ENCODE results near the gene ETV4. TPM values are rescaled to one million over a fixed set of nuclear protein-coding genes. Genes with fewer than 3 reads are reported as not detected.

The ETV4 gene
- total and polyA plus RNA-seq, 2 of the 13 experiments (the other 11 are each of a cell fraction or from before 2014, with no cell fraction given) = 128 to 330 TPM

- TF ChIP-seq ZNF567 (CRISPR knock-in tag; IDR thresholded peaks at IDR 0.05; ENCODE audit: borderline replicate concordance) (no peak), REL (CRISPR knock-in tag; conservative IDR thresholded peaks at IDR 0.05) (no peak), ZNF337 (CRISPR knock-in tag; IDR thresholded peaks at IDR 0.05; ENCODE audit: borderline replicate concordance, low read depth) (no peak), ZNF737 (CRISPR knock-in tag; IDR thresholded peaks at IDR 0.05; ENCODE audit: borderline replicate concordance) (no peak), RXRB (CRISPR knock-in tag; IDR thresholded peaks at IDR 0.05; ENCODE audit: borderline replicate concordance) (peak; percentile 95), PBX3 (CRISPR knock-in tag; IDR thresholded peaks at IDR 0.05; ENCODE audit: borderline replicate concordance) (no peak), MXD1 (CRISPR knock-in tag; IDR thresholded peaks at IDR 0.05) (no peak), ATF5 (CRISPR knock-in tag; IDR thresholded peaks at IDR 0.05; ENCODE audit: low read depth) (no peak), ZFP1 (CRISPR knock-in tag; IDR thresholded peaks at IDR 0.05) (peak; percentile 83), ZMYM3 (CRISPR knock-in tag; IDR thresholded peaks at IDR 0.05) (peak; percentile 89), BCL6 (CRISPR knock-in tag; IDR thresholded peaks at IDR 0.05) (peak; percentile 89), KAT7 (CRISPR knock-in tag; IDR thresholded peaks at IDR 0.05; ENCODE audit: borderline replicate concordance) (no peak), ZNF891 (CRISPR knock-in tag; IDR thresholded peaks at IDR 0.05) (no peak), GFI1 (CRISPR knock-in tag; IDR thresholded peaks at IDR 0.05; ENCODE audit: borderline replicate concordance) (peak; percentile 97), ZSCAN31 (CRISPR knock-in tag; IDR thresholded peaks at IDR 0.05; ENCODE audit: low read depth) (no peak), NONO (IDR thresholded peaks at IDR 0.05) (no peak), NONO (CRISPR knock-in tag; conservative IDR thresholded peaks at IDR 0.05) (no peak; the same call in 1 of the 2 replicates), POLR2A (IDR thresholded peaks at IDR 0.05; ENCODE audit: insufficient read depth in 1 of 2, low read depth in 2 of 2, low read length in 2 of 2) (no peak), NR2C2 (CRISPR knock-in tag; IDR thresholded peaks at IDR 0.05; ENCODE audit: borderline replicate concordance) (peak; percentile 84), ZSCAN5A (CRISPR knock-in tag; IDR thresholded peaks at IDR 0.05; ENCODE audit: borderline replicate concordance) (no peak), YEATS2 (CRISPR knock-in tag; IDR thresholded peaks at IDR 0.05; ENCODE audit: borderline replicate concordance) (no peak)
- TF ChIP-seq, protein P1, sequence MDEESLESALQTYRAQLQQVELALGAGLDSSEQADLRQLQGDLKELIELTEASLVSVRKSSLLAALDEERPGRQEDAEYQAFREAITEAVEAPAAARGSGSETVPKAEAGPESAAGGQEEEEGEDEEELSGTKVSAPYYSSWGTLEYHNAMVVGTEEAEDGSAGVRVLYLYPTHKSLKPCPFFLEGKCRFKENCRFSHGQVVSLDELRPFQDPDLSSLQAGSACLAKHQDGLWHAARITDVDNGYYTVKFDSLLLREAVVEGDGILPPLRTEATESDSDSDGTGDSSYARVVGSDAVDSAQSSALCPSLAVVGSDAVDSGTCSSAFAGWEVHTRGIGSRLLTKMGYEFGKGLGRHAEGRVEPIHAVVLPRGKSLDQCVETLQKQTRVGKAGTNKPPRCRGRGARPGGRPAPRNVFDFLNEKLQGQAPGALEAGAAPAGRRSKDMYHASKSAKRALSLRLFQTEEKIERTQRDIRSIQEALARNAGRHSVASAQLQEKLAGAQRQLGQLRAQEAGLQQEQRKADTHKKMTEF (CRISPR knock-in tag; IDR thresholded peaks at IDR 0.05) = peak; percentile 84
- TF ChIP-seq, protein P2, sequence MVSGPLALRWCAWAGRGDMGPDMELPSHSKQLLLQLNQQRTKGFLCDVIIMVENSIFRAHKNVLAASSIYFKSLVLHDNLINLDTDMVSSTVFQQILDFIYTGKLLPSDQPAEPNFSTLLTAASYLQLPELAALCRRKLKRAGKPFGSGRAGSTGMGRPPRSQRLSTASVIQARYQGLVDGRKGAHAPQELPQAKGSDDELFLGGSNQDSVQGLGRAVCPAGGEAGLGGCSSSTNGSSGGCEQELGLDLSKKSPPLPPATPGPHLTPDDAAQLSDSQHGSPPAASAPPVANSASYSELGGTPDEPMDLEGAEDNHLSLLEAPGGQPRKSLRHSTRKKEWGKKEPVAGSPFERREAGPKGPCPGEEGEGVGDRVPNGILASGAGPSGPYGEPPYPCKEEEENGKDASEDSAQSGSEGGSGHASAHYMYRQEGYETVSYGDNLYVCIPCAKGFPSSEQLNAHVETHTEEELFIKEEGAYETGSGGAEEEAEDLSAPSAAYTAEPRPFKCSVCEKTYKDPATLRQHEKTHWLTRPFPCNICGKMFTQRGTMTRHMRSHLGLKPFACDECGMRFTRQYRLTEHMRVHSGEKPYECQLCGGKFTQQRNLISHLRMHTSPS (CRISPR knock-in tag; IDR thresholded peaks at IDR 0.05; ENCODE audit: low read depth) = peak; percentile 64; the same call in 1 of the 2 replicates
- TF ChIP-seq, protein P3, sequence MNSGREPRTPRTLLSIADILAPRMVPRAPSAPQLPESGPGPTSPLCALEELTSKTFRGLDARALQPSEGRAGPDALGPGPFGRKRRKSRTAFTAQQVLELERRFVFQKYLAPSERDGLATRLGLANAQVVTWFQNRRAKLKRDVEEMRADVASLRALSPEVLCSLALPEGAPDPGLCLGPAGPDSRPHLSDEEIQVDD (CRISPR knock-in tag; IDR thresholded peaks at IDR 0.05; ENCODE audit: borderline replicate concordance) = no peak
These were observed 66.2 kb downstream of the ETV4 start (continued) for GRCh38 chr17:43479948-43480347.
